Measurements from ENCODE around the gene GATA5. TPM values are rescaled to one million over a fixed set of nuclear protein-coding genes. Genes with fewer than 3 reads are reported as not detected.

The GATA5 gene
- total RNA-seq, 1 donor from 2014 or later = 18.1 TPM

- intact Hi-C loops (cut with micrococcal nuclease) = no loop called here
- ATAC-seq (no peak), DNase-seq (no peak)
Measured at GRCh38 chr20:62506791-62507190, 31.0 kb upstream of the GATA5 start.

DNA sequence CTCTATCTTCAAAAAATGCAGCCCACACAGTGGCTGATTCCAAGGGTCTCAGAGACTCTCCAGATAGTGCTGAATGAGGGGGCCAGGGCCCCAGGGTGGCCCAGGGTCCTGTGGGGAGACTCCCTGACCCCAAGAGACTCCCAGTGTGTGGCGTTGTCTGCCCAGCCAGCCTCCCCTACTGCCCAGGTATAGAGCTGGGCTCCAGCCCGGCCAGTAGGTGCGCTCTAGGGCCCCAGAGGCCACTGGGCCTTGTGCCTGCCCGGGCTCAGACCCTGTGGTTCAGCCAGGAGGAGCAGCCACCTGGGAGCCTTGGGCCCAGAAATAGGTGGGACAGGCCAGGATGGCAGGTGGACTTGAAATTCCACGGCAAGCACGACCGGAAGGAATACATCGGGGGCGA lies 30.3 kb upstream of the GATA5 start:
- intact Hi-C loops (cut with micrococcal nuclease) = no loop called here
- DNase-seq (no peak), ATAC-seq (no peak)

- ATAC-seq = no peak
- intact Hi-C loops (cut with micrococcal nuclease) = no loop called here
- DNase-seq = no peak
Measured at GRCh38 chr20:62505337-62506045, 29.7 kb upstream of the GATA5 start.

- ATAC-seq (no peak), DNase-seq (no peak)
- intact Hi-C loops (cut with micrococcal nuclease) = no loop called here
Measured at GRCh38 chr20:62504323-62504722, 28.5 kb upstream of the GATA5 start.

DNA sequence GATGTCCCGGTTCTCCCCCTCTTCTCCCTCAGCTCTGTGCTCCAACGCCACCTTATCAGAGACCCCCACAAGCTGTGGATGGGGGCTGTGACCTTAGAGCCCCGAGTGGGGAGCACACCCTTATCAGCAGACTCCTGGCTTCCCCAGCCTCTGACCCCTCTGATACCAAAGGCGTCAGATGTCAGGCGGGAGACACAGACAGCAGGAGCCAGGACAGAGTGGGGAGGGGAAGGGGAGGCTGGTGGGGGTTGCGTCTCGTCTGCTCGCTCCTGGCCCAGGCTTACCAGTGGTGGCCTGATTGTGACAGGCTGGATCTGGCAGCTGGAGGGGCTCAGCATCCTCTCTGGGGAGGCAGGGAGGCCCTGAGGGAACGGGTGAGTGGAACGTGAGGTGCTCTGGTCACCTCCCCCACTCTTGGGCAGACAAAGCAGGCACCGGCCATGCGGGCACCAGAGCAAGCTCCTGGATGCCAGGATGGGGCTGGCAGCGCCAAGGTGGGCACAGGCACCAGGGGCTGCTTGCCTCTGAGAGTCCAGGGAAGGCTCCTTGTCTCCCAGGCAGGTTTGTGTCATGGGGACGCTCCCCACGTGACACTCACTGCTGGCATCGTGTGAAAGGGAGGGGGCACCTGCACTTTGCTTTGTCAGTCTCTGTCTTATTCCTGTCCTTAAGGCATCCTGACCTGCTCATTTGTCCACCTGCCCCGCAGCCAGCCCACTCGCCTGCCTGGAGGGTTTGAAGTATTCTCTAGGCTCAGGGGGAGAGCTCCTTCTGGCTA lies 27.8 kb upstream of the GATA5 start:
- intact Hi-C loops (cut with micrococcal nuclease) = no loop called here
- ATAC-seq = no peak
- no peak for DNase-seq

- ATAC-seq (no peak), DNase-seq (no peak)
- intact Hi-C loops (cut with micrococcal nuclease) = no loop called here
Measured at GRCh38 chr20:62502496-62503095, 26.8 kb upstream of the GATA5 start.

DNA sequence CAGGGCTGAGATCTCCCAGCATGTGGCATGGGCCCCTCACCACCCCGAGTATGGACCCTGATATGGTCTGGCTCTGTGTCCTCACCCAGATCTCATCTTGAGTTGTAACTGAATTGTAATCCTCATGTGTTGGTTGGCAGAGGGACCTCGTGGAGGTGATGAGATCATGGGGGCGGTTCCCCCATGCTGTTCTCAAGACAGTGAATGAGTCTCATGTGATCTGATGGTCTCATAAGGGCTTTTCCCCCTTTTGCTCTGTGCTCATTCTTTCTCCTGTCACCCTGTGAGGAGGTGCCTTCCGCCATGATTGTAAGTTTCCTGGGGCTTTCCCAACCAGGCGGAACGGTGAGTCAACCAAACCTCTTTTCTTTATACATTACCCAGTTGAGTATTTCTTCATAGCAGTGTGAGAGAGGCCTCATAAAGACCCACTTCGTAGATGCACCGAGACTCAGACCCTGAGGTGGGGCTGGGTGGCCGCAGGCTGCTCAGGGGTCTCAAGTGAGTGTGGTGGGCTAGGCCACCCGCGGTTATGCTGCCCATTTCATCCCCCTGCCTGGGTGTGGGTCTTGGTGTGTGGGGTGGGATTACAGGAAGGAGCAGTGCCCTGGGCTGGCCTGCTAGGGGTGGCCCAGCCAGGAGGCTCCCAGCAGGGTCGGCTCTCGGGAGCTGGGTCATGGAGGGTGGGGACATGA lies 26.2 kb upstream of the GATA5 start:
- ATAC-seq (no peak), DNase-seq (no peak)
- intact Hi-C loops (cut with micrococcal nuclease) = no loop called here

- DNase-seq = peak; percentile 88
- intact Hi-C loops (cut with micrococcal nuclease) = no loop called here
- ATAC-seq = peak; percentile 73
Measured at GRCh38 chr20:62500237-62500864, 24.6 kb upstream of the GATA5 start.

- DNase-seq (no peak), ATAC-seq (peak; percentile 2)
- intact Hi-C loops (cut with micrococcal nuclease) = no loop called here
Measured at GRCh38 chr20:62499758-62500236, 24.0 kb upstream of the GATA5 start.

- intact Hi-C loops (cut with micrococcal nuclease) = no loop called here
- ATAC-seq (no peak), DNase-seq (no peak)
Measured at GRCh38 chr20:62498874-62499273, 23.1 kb upstream of the GATA5 start.

- intact Hi-C loops (cut with micrococcal nuclease) = no loop called here
- ATAC-seq (peak; percentile 36), DNase-seq (peak; percentile 64)
Measured at GRCh38 chr20:62496568-62497218, 20.9 kb upstream of the GATA5 start.

- intact Hi-C loops (cut with micrococcal nuclease) = no loop called here
- ATAC-seq (peak; percentile 2), DNase-seq (no peak)
Measured at GRCh38 chr20:62495749-62496567, 20.2 kb upstream of the GATA5 start.

GRCh38 chr20:62494980-62495748 lies 19.4 kb upstream of the GATA5 start:
- no peak for DNase-seq
- intact Hi-C loops (cut with micrococcal nuclease) = no loop called here
- peak; percentile 56 for ATAC-seq

DNA sequence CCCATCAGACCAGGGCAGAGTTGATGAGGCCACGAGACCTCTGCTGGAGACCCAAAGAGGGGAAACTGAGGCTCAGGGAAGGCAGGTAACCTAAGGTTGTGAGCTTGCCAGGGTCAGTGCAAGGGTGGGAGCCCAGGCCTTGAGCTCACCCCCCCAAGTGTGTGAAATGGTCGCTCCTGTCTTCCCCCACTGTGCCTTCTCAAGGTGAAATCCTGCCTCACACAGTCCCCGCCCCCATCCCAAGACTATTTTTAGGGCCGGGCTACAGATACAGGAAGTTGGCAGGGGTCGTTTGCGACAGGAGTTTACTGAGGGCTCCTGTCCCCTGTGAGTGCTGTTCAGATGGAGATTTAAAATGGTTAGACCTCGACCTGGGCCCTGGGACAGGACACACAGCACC lies 18.7 kb upstream of the GATA5 start:
- peak; percentile 64 for DNase-seq
- intact Hi-C loops (cut with micrococcal nuclease) = no loop called here
- ATAC-seq = peak; percentile 72

DNA sequence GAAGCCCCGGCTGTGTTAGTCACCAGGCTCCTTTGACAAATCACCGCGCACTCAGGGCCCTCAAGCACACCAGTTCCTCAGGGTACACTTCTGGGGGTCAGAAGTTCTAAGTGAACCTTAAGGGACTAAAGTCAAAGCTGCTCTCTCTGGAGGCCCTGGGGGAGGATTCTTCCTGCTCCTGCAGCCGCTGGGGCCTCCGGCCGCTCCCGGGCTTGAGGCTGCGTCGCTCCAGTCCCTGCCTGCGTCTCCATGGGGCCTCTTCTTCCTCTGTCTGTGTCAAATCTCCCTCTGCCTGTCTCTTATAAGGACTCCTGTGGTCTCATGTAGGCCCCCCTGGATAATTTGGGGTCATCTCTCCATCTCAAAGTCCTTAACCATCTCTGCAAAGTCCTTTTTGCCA lies 18.1 kb upstream of the GATA5 start:
- DNase-seq (no peak), ATAC-seq (no peak)
- intact Hi-C loops (cut with micrococcal nuclease) = no loop called here

- peak; percentile 36 for ATAC-seq
- intact Hi-C loops (cut with micrococcal nuclease) = no loop called here
- peak; percentile 69 for DNase-seq
Measured at GRCh38 chr20:62493253-62493885, 17.6 kb upstream of the GATA5 start.

DNA sequence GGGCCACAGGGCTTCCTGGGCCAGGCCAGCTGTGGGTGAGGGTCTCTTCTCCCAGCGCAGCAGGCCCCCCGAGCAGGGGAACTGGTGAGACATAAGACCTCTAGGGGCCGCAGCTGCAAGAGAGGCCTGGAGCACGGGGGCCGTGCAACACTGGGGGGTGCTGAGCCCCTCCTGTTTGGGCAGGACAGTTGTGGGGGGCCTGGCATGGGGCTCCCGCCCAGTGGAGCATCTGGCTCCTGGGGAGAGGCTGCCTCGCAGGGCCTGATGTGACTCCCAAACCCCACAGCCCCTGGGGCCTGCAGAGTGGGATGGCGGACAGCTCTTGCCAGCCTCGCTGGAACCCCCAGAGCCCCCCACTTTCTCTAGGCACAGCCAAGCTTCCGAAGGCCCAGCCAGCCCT lies 16.9 kb upstream of the GATA5 start:
- DNase-seq = no peak
- intact Hi-C loops (cut with micrococcal nuclease) = no loop called here
- ATAC-seq = no peak
